IMR-90 (cell line): Measurements from ENCODE around the gene ANO10. TPM values are rescaled to one million over a fixed set of nuclear protein-coding genes. Genes with fewer than 3 reads are reported as not detected.

ENCODE experiments used
- ATAC-seq: fragments of 200-7000 bp; cut with Tn5 transposase; 2 replicates; pipeline ENCODE4 v1.9.1; 2020; ENCODE audit warnings: low read depth, mild to moderate bottlenecking, moderate library complexity
- BruUV-seq: library from RNA; stranded (reverse); fragments of 400-500 nt; replicated peaks from 2 replicates; lab custom pipeline; 2021; lab: Mats Ljungman, UMichigan
- CTCF ChIA-PET: fragments of 300-600 bp; formaldehyde crosslinking; extraction: SDS; loops from one replicate; lab custom pipeline; 2021; ENCODE audit warnings: antibody characterized with exemption; lab: Yijun Ruan, JAX
- POLR2A ChIA-PET: fragments of 300-600 bp; sonication (Branson Sonifier 250); formaldehyde crosslinking; loops from one replicate; lab custom pipeline; 2022; ENCODE audit warnings: antibody characterized with exemption; ENCODE audit not compliant: unreplicated experiment; lab: Charles Lee
- DNase-seq: peaks from one replicate; pipeline ENCODE4 v3.0.0; 2013
- H2AFZ ChIP-seq: replicated peaks from 2 replicates; pipeline ENCODE3; 2013; ENCODE audit warnings: low read length, mild to moderate bottlenecking; ENCODE audit not compliant: poor library complexity
- H2AK5ac ChIP-seq: 2 replicates; pipeline ENCODE4 v1.6.1; 2013; ENCODE audit warnings: low read depth, low read length, inconsistent platforms
- H2AK9ac ChIP-seq: replicated peaks from 2 replicates; pipeline ENCODE3; 2013; ENCODE audit warnings: mild to moderate bottlenecking, low read depth, low read length, moderate library complexity; ENCODE audit not compliant: poor library complexity
- H2BK120ac ChIP-seq: 2 replicates; pipeline ENCODE4 v1.6.1; 2013; ENCODE audit warnings: low read depth, low read length, inconsistent platforms
- H2BK15ac ChIP-seq: 3 replicates; pipeline ENCODE4 v1.6.1; 2013; ENCODE audit warnings: low read depth, low read length, inconsistent platforms
- H2BK20ac ChIP-seq: 2 replicates; pipeline ENCODE4 v1.6.1; 2013; ENCODE audit warnings: low read depth, mild to moderate bottlenecking, inconsistent platforms, low read length, moderate library complexity
- H2BK5ac ChIP-seq: 2 replicates; pipeline ENCODE4 v1.6.1; 2013; ENCODE audit warnings: mild to moderate bottlenecking, low read depth, low read length, inconsistent platforms; ENCODE audit not compliant: poor library complexity, severe bottlenecking
- H3K14ac ChIP-seq: replicated peaks from 2 replicates; pipeline ENCODE4 v1.6.1; 2013; ENCODE audit warnings: low read depth, low read length, inconsistent platforms
- H3K18ac ChIP-seq: 2 replicates; pipeline ENCODE4 v1.6.1; 2013; ENCODE audit warnings: low read depth, low read length, control low read depth
- H3K23ac ChIP-seq: 2 replicates; pipeline ENCODE4 v1.6.1; 2013; ENCODE audit warnings: low read depth, low read length, inconsistent platforms
- H3K27ac ChIP-seq: 2 replicates; pipeline ENCODE4 v1.5.1; 2013; ENCODE audit warnings: mild to moderate bottlenecking, control low read depth, low read length; ENCODE audit not compliant: insufficient read depth
- H3K27me3 ChIP-seq: 2 replicates; pipeline ENCODE4 v1.6.1; 2013; ENCODE audit warnings: low read length; ENCODE audit not compliant: control insufficient read depth, insufficient read depth
- H3K36me3 ChIP-seq: 2 replicates; pipeline ENCODE4 v1.6.1; 2013; ENCODE audit warnings: low read length, mixed read lengths; ENCODE audit not compliant: control insufficient read depth, insufficient read depth
- H3K4ac ChIP-seq: 2 replicates; pipeline ENCODE4 v1.6.1; 2013; ENCODE audit warnings: low read depth, low read length, inconsistent platforms
- H3K4me1 ChIP-seq: 2 replicates; pipeline ENCODE4 v1.6.1; 2013; ENCODE audit warnings: low read length, mixed read lengths; ENCODE audit not compliant: control insufficient read depth, insufficient read depth
- H3K4me2 ChIP-seq: 2 replicates; pipeline ENCODE4 v1.6.1; 2013; ENCODE audit warnings: low read depth, mild to moderate bottlenecking, control low read depth, low read length, moderate library complexity
- H3K4me3 ChIP-seq: 2 replicates; pipeline ENCODE4 v1.5.1; 2013; ENCODE audit warnings: low read depth, mild to moderate bottlenecking, control low read depth, low read length, moderate library complexity; ENCODE audit not compliant: insufficient read depth
- H3K56ac ChIP-seq: 2 replicates; pipeline ENCODE4 v1.6.1; 2013; ENCODE audit warnings: low read length, inconsistent platforms; ENCODE audit not compliant: insufficient read depth; ENCODE audit errors: extremely low read depth
- H3K79me1 ChIP-seq, 2 experiments: 2 replicates each; pipeline ENCODE4 v1.6.1; 2013; ENCODE audit warnings: low read length in 2 of 2, inconsistent platforms in 1 of 2, low read depth in 1 of 2
- H3K9ac ChIP-seq: 2 replicates; pipeline ENCODE4 v1.6.1; 2013; ENCODE audit warnings: low read depth, low read length, control low read depth
- H3K9me1 ChIP-seq: 2 replicates; pipeline ENCODE4 v1.6.1; 2013; ENCODE audit warnings: low read length, inconsistent platforms; ENCODE audit not compliant: insufficient read depth
- H3K9me3 ChIP-seq: 2 replicates; pipeline ENCODE4 v1.6.1; 2013; ENCODE audit warnings: low read length; ENCODE audit not compliant: control insufficient read depth, insufficient read depth
- H4K20me1 ChIP-seq: 2 replicates; pipeline ENCODE4 v1.6.1; 2013; ENCODE audit warnings: low read length, inconsistent platforms; ENCODE audit not compliant: insufficient read depth
- H4K5ac ChIP-seq: 2 replicates; pipeline ENCODE4 v1.6.1; 2013; ENCODE audit warnings: mild to moderate bottlenecking, low read depth, low read length, control low read depth
- H4K8ac ChIP-seq, 2 experiments: 2 replicates each; pipeline ENCODE4 v1.6.1; 2013; ENCODE audit warnings: low read depth in 2 of 2, low read length in 2 of 2, control low read depth in 1 of 2, inconsistent platforms in 1 of 2
- H4K91ac ChIP-seq: 2 replicates; pipeline ENCODE4 v1.6.1; 2013; ENCODE audit warnings: low read depth, low read length, inconsistent platforms; ENCODE audit not compliant: insufficient read depth
- BHLHE40 ChIP-seq: fragments of 150-350 bp; IDR thresholded peaks from 2 replicates; pipeline ENCODE4 v1.6.1; 2016; ENCODE audit warnings: mild to moderate bottlenecking, low read depth, low read length
- CTCF ChIP-seq: conservative IDR thresholded peaks from 2 replicates; pipeline ENCODE4 v1.5.1; 2012; ENCODE audit warnings: mild to moderate bottlenecking, low read depth, low read length, improper control_type of control experiment
- MAZ ChIP-seq: IDR thresholded peaks from 2 replicates; pipeline ENCODE4 v1.6.1; 2012; ENCODE audit warnings: low read depth, mild to moderate bottlenecking, low read length, improper control_type of control experiment, moderate library complexity, borderline replicate concordance
- RAD21 ChIP-seq: IDR thresholded peaks from 2 replicates; pipeline ENCODE4 v1.6.1; 2012; ENCODE audit warnings: low read length, improper control_type of control experiment
- SMC3 ChIP-seq: fragments of 150-350 bp; IDR thresholded peaks from 2 replicates; pipeline ENCODE4 v1.6.1; 2016; ENCODE audit warnings: low read depth, mild to moderate bottlenecking, antibody characterized with exemption, low read length, moderate library complexity
- WGBS, 2 experiments: methylation state at CpG; one replicate each; pipeline versions ENCODE4 v1.1.5 to v1.1.7; 2013; ENCODE audit warnings: missing lambda C conversion rate in 2 of 2; ENCODE audit not compliant: insufficient read length in 1 of 2; ENCODE audit errors: extremely low coverage in 2 of 2; 5-methylcytosine and 5-hydroxymethylcytosine counted together
- dilution Hi-C: fragments of 300-500 bp; cut with HindIII; formaldehyde crosslinking; loops from one replicate; pipeline ENCODE4 v1.14.3; 2018; ENCODE audit warnings: low sequenced_read_pairs; ENCODE audit not compliant: unreplicated experiment
- in situ Hi-C: fragments of 300-500 bp; cut with MboI; formaldehyde crosslinking; loops from 3 replicates; pipeline ENCODE4 v1.14.3; 2019; ENCODE audit warnings: low sequenced_read_pairs, inconsistent platforms, mixed read lengths
- intact Hi-C: fragments of 100-400 bp; cut with micrococcal nuclease; formaldehyde crosslinking; loops from 2 replicates; pipeline ENCODE4 v1.10.0; 2022
- polyA plus RNA-seq, 3 experiments: library from polyadenylated mRNA; depleted of rRNA; stranded (reverse); fragments of >200 nt; gene quantifications; 2 replicates each; pipeline ENCODE4 v1.2.3, GENCODE V29; 2012; ENCODE audit warnings: low replicate concordance in 1 of 3
- total RNA-seq: library from RNA; depleted of rRNA; stranded (reverse); fragments of >200 nt; gene quantifications from 2 replicates; pipeline ENCODE4 v1.2.3, GENCODE V29; 2012
- TF ChIP-seq, protein P1 (sequence below): fragments of 150-350 bp; IDR thresholded peaks from 2 replicates; pipeline ENCODE4 v1.6.1; 2016; ENCODE audit warnings: low read depth, mild to moderate bottlenecking, low read length, moderate library complexity, borderline replicate concordance

ANO10 gene
- total and polyA plus RNA-seq, 2 of the 4 experiments (the other 2 are of a cell fraction) = 28.5 to 41.6 TPM

- no peak overlapping the region for H3K56ac ChIP-seq
- ChIA-PET CTCF (interaction anchor here (0.6 to 1.9 kb wide), 8 partner anchors 9 to 397 kb away, joined by 3 to 11 read pairs (median 4); partner anchors contain the start of gene POMGNT2), POLR2A (no interaction called here)
- no peak overlapping the region for H3K27ac ChIP-seq
- no peak overlapping the region; the same call in 1 of the 2 replicates for H3K18ac ChIP-seq
- H2AK9ac ChIP-seq = no peak overlapping the region
- H3K4me3 ChIP-seq = no peak overlapping the region
- H3K23ac ChIP-seq = no peak overlapping the region
- H4K91ac ChIP-seq = no peak overlapping the region
- H3K4me2 ChIP-seq = no peak overlapping the region
- no peak overlapping the region for H3K4ac ChIP-seq
- peaks cover 6% of the 10 kb centered on the region for H3K4me1 ChIP-seq
- H3K27me3 ChIP-seq = no peaks in the 10 kb centered on the region
- H4K5ac ChIP-seq = no peak overlapping the region
- H2BK20ac ChIP-seq = no peak overlapping the region
- H4K8ac ChIP-seq = 0 out of 4 replicates have a peak overlapping the region, but pooled peaks of 1 of the 2 experiments have one; percentile 28
- H2AK5ac ChIP-seq = no peak overlapping the region; the same call in 1 of the 2 replicates
- no peaks in the 10 kb centered on the region for H4K20me1 ChIP-seq
- H3K36me3 ChIP-seq = no peaks in the 10 kb centered on the region
- H3K9me3 ChIP-seq = no peaks in the 10 kb centered on the region
- DNase-seq = peak; percentile 46
- H2AFZ ChIP-seq = no peak overlapping the region
- peak; percentile 75 for ATAC-seq
- WGBS, 2 experiments = no CpG with 5 or more reads among the region's 2 CpGs
- dilution Hi-C loops = no loop called here
- intact Hi-C loops = loop anchor here (1.0 to 5.0 kb wide), 4 partner anchors 216 to 541 kb away; partner anchors contain the start of gene SNRK
- BruUV-seq = no TSS peak
- no peak for TF ChIP-seq MAZ
- peak; percentile 50 for TF ChIP-seq RAD21
- TF ChIP-seq CTCF = peak; percentile 59
- TF ChIP-seq, protein P1, sequence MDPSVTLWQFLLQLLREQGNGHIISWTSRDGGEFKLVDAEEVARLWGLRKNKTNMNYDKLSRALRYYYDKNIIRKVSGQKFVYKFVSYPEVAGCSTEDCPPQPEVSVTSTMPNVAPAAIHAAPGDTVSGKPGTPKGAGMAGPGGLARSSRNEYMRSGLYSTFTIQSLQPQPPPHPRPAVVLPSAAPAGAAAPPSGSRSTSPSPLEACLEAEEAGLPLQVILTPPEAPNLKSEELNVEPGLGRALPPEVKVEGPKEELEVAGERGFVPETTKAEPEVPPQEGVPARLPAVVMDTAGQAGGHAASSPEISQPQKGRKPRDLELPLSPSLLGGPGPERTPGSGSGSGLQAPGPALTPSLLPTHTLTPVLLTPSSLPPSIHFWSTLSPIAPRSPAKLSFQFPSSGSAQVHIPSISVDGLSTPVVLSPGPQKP = no peak
- peak; percentile 44; the same call in 1 of the 2 replicates for TF ChIP-seq SMC3
- TF ChIP-seq BHLHE40 = no peak
- H2BK15ac ChIP-seq = no peak overlapping the region
- no peak overlapping the region for H3K14ac ChIP-seq
- peaks cover 16% of the 10 kb centered on the region for H3K9me1 ChIP-seq
- in situ Hi-C loops = loop anchor here (10.0 kb wide), 2 partner anchors 338 to 538 kb away; no protein-coding TSS in a partner anchor
- peaks cover 5 to 10% of the 10 kb centered on the region in 2 experiments; a peak in 2 of 4 replicates for H3K79me1 ChIP-seq
- no peak overlapping the region for H2BK5ac ChIP-seq
- H3K9ac ChIP-seq = no peak overlapping the region; the same call in 1 of the 2 replicates
- H2BK120ac ChIP-seq = no peak overlapping the region
These were observed 118.6 kb downstream of the ANO10 start for GRCh38 chr3:43503067-43503728.
